Measurements from ENCODE around the gene AKNA. TPM values are rescaled to one million over a fixed set of nuclear protein-coding genes. Genes with fewer than 3 reads are reported as not detected.

AKNA gene
- total RNA-seq, 1 experiment from 2014 or later = 20.6 TPM

- Histone ChIP-seq H3K79me2 (ENCODE audit: insufficient read depth, low read length) (no peaks in the 10 kb centered on the region), H3K9me3 (ENCODE audit: control insufficient read depth in 1 of 2, insufficient read depth in 1 of 2, low read depth in 1 of 2, low read length in 2 of 2) (no peaks in the 10 kb centered on the region), H2AFZ (ENCODE audit: low read depth, low read length, poor library complexity, severe bottlenecking) (no peak overlapping the region), H3K4me1 (ENCODE audit: control insufficient read depth in 1 of 2, insufficient read depth in 2 of 2, low read length in 2 of 2) (no peaks in the 10 kb centered on the region), H3K9me2 (ENCODE audit: insufficient read depth) (no peaks in the 10 kb centered on the region), H3K27me3 (ENCODE audit: insufficient read depth, low read length) (no peaks in the 10 kb centered on the region), H3K36me3 (ENCODE audit: control insufficient read depth in 1 of 2, insufficient read depth in 2 of 2, low read length in 2 of 2) (peaks cover 0 to 8% of the 10 kb centered on the region in 2 experiments; a peak in 1 of 4 replicates), H3K4me2 (ENCODE audit: low read length) (no peak overlapping the region), H3K9ac (ENCODE audit: low read length) (no peak overlapping the region), H3K4me3 (replicated peaks in 1 of 2; ENCODE audit: low read depth in 1 of 2, low read length in 2 of 2) (no peak overlapping the region), H4K20me1 (ENCODE audit: insufficient read depth) (no peaks in the 10 kb centered on the region), H3K27ac (ENCODE audit: low read depth, low read length) (no peak overlapping the region)
- ChIA-PET CTCF (interaction anchor here (5.4 kb wide), 1 partner anchor 187 kb away, joined by 120 read pairs; no protein-coding TSS in a partner anchor), RAD21 (ENCODE audit: low non-redundant PET in 1 of 2, low total read pairs in 2 of 2, uncharacterized antibody in 2 of 2, unreplicated experiment in 2 of 2) (no interaction called here), POLR2A (interaction anchor here (0.7 kb wide), 1 partner anchor 443 kb away, joined by 4 read pairs; no protein-coding TSS in a partner anchor)
- intact Hi-C loops (cut with micrococcal nuclease) = loop anchor here (5.0 kb wide), 1 partner anchor 557 kb away; no protein-coding TSS in a partner anchor
- TF ChIP-seq, protein P1, sequence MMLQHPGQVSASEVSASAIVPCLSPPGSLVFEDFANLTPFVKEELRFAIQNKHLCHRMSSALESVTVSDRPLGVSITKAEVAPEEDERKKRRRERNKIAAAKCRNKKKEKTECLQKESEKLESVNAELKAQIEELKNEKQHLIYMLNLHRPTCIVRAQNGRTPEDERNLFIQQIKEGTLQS (IDR thresholded peaks at IDR 0.05) = no peak
- TF ChIP-seq EGR1 (IDR thresholded peaks at IDR 0.05; ENCODE audit: low read depth) (no peak), RAD21 (IDR thresholded peaks at IDR 0.05; ENCODE audit: low read depth) (no peak), YY1 (IDR thresholded peaks at IDR 0.05; ENCODE audit: extremely low read depth, insufficient replicate concordance, low read depth, low read length) (no peak), ZNF274 (IDR thresholded peaks at IDR 0.05; ENCODE audit: low read depth, low read length) (no peak), ZBTB33 (IDR thresholded peaks at IDR 0.05; ENCODE audit: extremely low read depth, insufficient replicate concordance, low read length) (no peak), CEBPB (IDR thresholded peaks at IDR 0.05; ENCODE audit: low read depth) (no peak), SIN3A (IDR thresholded peaks at IDR 0.05; ENCODE audit: low read depth) (no peak), FOSL1 (IDR thresholded peaks at IDR 0.05; ENCODE audit: low read depth) (no peak), ELF1 (IDR thresholded peaks at IDR 0.05; ENCODE audit: borderline replicate concordance, low read depth) (no peak), POLR2A (IDR thresholded peaks at IDR 0.05; ENCODE audit: borderline replicate concordance, extremely low read depth, insufficient read depth, insufficient read length) (no peak), EZH2 (IDR thresholded peaks at IDR 0.05) (no peak), JUND (IDR thresholded peaks at IDR 0.05) (no peak), SP1 (IDR thresholded peaks at IDR 0.05; ENCODE audit: low read depth) (no peak), SRF (IDR thresholded peaks at IDR 0.05; ENCODE audit: low read depth) (no peak)
- ATAC-seq = no peak
- BruUV-seq (replicated peaks) = no TSS peak
- no peak for DNase-seq (ENCODE audit: low read depth, low spot score)
These were observed 93.1 kb downstream of the AKNA start for GRCh38 chr9:114294664-114295063.
